ENCODE measurements around the gene HNRNPUL1.
"Not testable (repeated sequence)": the region's sequence is repeated elsewhere in the genome, so short reads cannot be mapped to it uniquely, and the experiment has no call there.

Gene HNRNPUL1

DNA sequence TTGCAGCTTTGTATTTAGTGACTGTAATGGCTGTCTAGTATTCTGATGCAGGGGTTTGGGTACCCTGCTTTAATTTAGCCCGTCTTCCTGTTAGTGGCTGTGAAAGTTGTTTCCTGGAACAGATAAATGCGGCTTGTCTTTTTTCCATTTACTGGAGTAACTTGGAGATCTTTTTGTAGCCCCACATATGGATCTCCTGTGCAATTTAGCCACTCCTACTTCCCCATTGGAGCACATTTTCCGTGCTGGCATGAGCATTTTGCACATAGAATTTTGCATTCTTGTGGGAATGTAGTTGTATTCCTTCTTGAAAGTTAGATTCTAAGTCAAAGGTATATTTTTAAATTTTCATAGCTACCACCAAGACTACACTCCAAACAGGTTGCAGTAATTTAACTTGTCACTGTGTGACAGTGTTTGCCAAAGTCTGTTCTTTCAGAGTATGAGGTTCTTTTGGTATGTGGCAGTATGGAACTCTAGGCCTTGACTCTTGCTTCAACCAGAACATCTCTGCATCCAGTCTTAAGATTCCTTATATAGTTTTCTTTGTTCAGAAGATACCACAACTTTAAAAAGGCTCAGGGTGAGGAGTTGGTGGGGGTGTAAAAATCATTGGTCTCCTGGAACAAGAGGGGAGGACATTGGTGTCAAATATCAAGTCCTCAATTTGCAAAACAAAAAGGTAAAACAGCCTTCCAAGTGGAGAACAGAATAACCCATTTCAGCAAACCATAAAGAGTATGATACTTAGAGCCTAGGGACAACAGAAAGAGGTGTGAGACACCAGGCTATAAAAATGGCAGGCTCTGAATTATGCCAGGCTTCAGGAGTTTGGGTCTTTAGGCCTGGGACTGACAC lies 24.7 kb downstream of the HNRNPUL1 start:
- Histone ChIP-seq H3F3A (ENCODE audit: insufficient read depth, low read length) (0 out of 2 replicates have a peak, but pooled peaks cover 2% of the 10 kb centered on the region), H3K9ac (ENCODE audit: low read length) (no peak overlapping the region), H3K9me2 (replicated peaks; ENCODE audit: insufficient read depth, low read length) (no peaks in the 10 kb centered on the region), H3K9me3 (replicated peaks; ENCODE audit: insufficient read depth, low read length) (no peaks in the 10 kb centered on the region), H3K36me3 (replicated peaks; ENCODE audit: insufficient read depth, low read length) (peaks cover 20% of the 10 kb centered on the region), H4K20me1 (ENCODE audit: insufficient read depth, low read length) (no peaks in the 10 kb centered on the region), H3K4me2 (ENCODE audit: low read depth, low read length) (no peak overlapping the region), H3K79me2 (ENCODE audit: low read length) (peaks cover 51% of the 10 kb centered on the region), H2AFZ (ENCODE audit: low read length) (no peak overlapping the region), H3K4me3 (ENCODE audit: low read length) (no peak overlapping the region), H3K27me3 (replicated peaks; ENCODE audit: insufficient read depth, low read length) (no peaks in the 10 kb centered on the region), H3K27ac (ENCODE audit: low read length) (no peak overlapping the region), H3K4me1 (ENCODE audit: low read length) (0 out of 2 replicates have a peak, but pooled peaks cover 3% of the 10 kb centered on the region)
- TF ChIP-seq EZH2phosphoT487 (IDR thresholded peaks at IDR 0.05; ENCODE audit: low read length) (no peak), EZH2 (optimal IDR thresholded peaks at IDR 0.05; ENCODE audit: low read depth, low read length) (no peak), CTCF (IDR thresholded peaks at IDR 0.05; ENCODE audit: low read length) (no peak)
- no peak for DNase-seq

DNA sequence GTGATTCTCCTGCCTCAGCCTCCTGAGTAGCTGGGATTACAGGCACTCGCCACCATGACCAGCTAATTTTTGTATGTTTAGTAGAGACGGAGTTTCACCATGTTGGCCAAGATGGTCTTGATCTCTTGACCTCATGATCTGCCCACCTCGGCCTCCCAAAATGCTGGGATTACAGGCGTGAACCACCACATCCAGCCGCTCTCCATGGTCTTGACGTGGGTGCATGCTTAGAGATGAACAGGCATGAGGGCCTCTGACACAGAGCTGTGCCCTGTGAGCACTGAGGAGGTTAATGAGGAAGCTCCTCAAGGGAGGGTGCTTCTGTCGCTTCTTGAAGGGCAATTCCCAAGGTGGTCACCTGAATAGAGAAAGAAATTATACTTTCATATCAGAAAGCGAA lies 25.6 kb downstream of the HNRNPUL1 start:
- H3K36me3 ChIP-seq (replicated peaks; ENCODE audit: insufficient read depth, low read length) = peaks cover 26% of the 10 kb centered on the region
- not testable (repeated sequence) for H3K4me2 ChIP-seq (ENCODE audit: low read depth, low read length); H3F3A ChIP-seq (ENCODE audit: insufficient read depth, low read length); H3K9me2 ChIP-seq (replicated peaks; ENCODE audit: insufficient read depth, low read length); H3K9me3 ChIP-seq (replicated peaks; ENCODE audit: insufficient read depth, low read length); H2AFZ ChIP-seq (ENCODE audit: low read length); H3K27ac ChIP-seq (ENCODE audit: low read length); H3K4me3 ChIP-seq (ENCODE audit: low read length); DNase-seq; H4K20me1 ChIP-seq (ENCODE audit: insufficient read depth, low read length); H3K27me3 ChIP-seq (replicated peaks; ENCODE audit: insufficient read depth, low read length); H3K9ac ChIP-seq (ENCODE audit: low read length)
- peaks cover 52% of the 10 kb centered on the region for H3K79me2 ChIP-seq (ENCODE audit: low read length)
- peaks cover 13% of the 10 kb centered on the region for H3K4me1 ChIP-seq (ENCODE audit: low read length)

GRCh38 chr19:41294393-41294792 lies 30.2 kb downstream of the HNRNPUL1 start:
- H3K4me1 ChIP-seq (ENCODE audit: low read length) = peaks cover 57% of the 10 kb centered on the region
- no peak overlapping the region for H3K4me2 ChIP-seq (ENCODE audit: low read depth, low read length)
- H3K4me3 ChIP-seq (ENCODE audit: low read length) = no peak overlapping the region
- H2AFZ ChIP-seq (ENCODE audit: low read length) = no peak overlapping the region
- TF ChIP-seq EZH2 (optimal IDR thresholded peaks at IDR 0.05; ENCODE audit: low read depth, low read length) (no peak), CTCF (IDR thresholded peaks at IDR 0.05; ENCODE audit: low read length) (no peak), EZH2phosphoT487 (IDR thresholded peaks at IDR 0.05; ENCODE audit: low read length) (no peak)
- H3K79me2 ChIP-seq (ENCODE audit: low read length) = peaks cover 51% of the 10 kb centered on the region
- H4K20me1 ChIP-seq (ENCODE audit: insufficient read depth, low read length) = no peaks in the 10 kb centered on the region
- H3K9me3 ChIP-seq (replicated peaks; ENCODE audit: insufficient read depth, low read length) = no peaks in the 10 kb centered on the region
- peaks cover 30% of the 10 kb centered on the region for H3K36me3 ChIP-seq (replicated peaks; ENCODE audit: insufficient read depth, low read length)
- H3K9me2 ChIP-seq (replicated peaks; ENCODE audit: insufficient read depth, low read length) = no peaks in the 10 kb centered on the region
- H3F3A ChIP-seq (ENCODE audit: insufficient read depth, low read length) = peaks cover 47% of the 10 kb centered on the region
- no peak overlapping the region for H3K9ac ChIP-seq (ENCODE audit: low read length)
- no peaks in the 10 kb centered on the region for H3K27me3 ChIP-seq (replicated peaks; ENCODE audit: insufficient read depth, low read length)
- DNase-seq = no peak
- H3K27ac ChIP-seq (ENCODE audit: low read length) = no peak overlapping the region; the same call in 1 of the 2 replicates

DNA sequence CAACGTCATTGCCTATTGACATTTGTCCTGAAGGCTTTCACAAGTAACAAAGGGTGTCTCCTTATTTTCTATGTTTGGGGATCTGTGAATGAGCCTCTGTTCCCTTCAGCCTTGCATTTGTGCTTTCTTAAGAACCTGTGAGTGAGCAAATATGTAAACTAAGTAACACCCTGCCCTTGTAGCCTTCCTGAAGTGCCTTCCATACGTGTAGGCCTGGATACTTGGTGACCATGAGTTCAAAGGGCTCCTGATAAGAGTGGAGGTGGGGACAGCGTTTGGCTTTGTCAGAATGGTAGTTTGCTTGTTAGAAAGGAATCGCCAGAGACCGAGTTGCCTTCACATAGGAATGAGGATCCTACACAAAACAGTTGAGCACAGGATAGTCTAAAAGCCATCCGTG lies 31.3 kb downstream of the HNRNPUL1 start:
- H3K9ac ChIP-seq (ENCODE audit: low read length) = peak overlapping the region; percentile 94; the same call in 1 of the 2 replicates
- no peak for TF ChIP-seq EZH2 (optimal IDR thresholded peaks at IDR 0.05; ENCODE audit: low read depth, low read length)
- no peak overlapping the region for H3K4me3 ChIP-seq (ENCODE audit: low read length)
- H4K20me1 ChIP-seq (ENCODE audit: insufficient read depth, low read length) = no peaks in the 10 kb centered on the region
- H3K36me3 ChIP-seq (replicated peaks; ENCODE audit: insufficient read depth, low read length) = peaks cover 30% of the 10 kb centered on the region
- H3F3A ChIP-seq (ENCODE audit: insufficient read depth, low read length) = peaks cover 47% of the 10 kb centered on the region
- no peaks in the 10 kb centered on the region for H3K9me2 ChIP-seq (replicated peaks; ENCODE audit: insufficient read depth, low read length)
- H3K9me3 ChIP-seq (replicated peaks; ENCODE audit: insufficient read depth, low read length) = no peaks in the 10 kb centered on the region
- peaks cover 59% of the 10 kb centered on the region for H3K4me1 ChIP-seq (ENCODE audit: low read length)
- H2AFZ ChIP-seq (ENCODE audit: low read length) = no peak overlapping the region
- peak overlapping the region; percentile 12 for H3K4me2 ChIP-seq (ENCODE audit: low read depth, low read length)
- peak overlapping the region; percentile 97 for H3K27ac ChIP-seq (ENCODE audit: low read length)
- no peaks in the 10 kb centered on the region for H3K27me3 ChIP-seq (replicated peaks; ENCODE audit: insufficient read depth, low read length)
- no peak for DNase-seq
- H3K79me2 ChIP-seq (ENCODE audit: low read length) = peaks cover 55% of the 10 kb centered on the region

Measured in MM.1S (cell line).